Aorta (tissue), 5 donors: Measurements from ENCODE around the gene GAL3ST1. TPM values are rescaled to one million over a fixed set of nuclear protein-coding genes. Genes with fewer than 3 reads are reported as not detected.
"Not testable (repeated sequence)": the region's sequence is repeated elsewhere in the genome, so short reads cannot be mapped to it uniquely, and the experiment has no call there.

Source experiments
- ATAC-seq: fragments of 200-7000 bp; cut with Tn5 transposase; one replicate; pipeline ENCODE4 v1.9.1; 2022; ENCODE audit warnings: moderate library complexity; ENCODE audit not compliant: low FRiP score
- DNase-seq, 2 donors: peaks; one replicate each; pipeline ENCODE4 v3.0.0-alpha.2; 2020
- H3K27ac ChIP-seq, 2 donors: one replicate each; pipeline ENCODE4 v1.5.1; 2013; ENCODE audit warnings: low read length in 2 of 2, mild to moderate bottlenecking in 2 of 2, moderate library complexity in 2 of 2, control low read depth in 1 of 2, inconsistent platforms in 1 of 2, low read depth in 1 of 2
- H3K27me3 ChIP-seq, 2 donors: one replicate each; pipeline ENCODE4 v1.6.1; 2013; ENCODE audit warnings: control low read depth in 1 of 2, low read length in 1 of 2, mild to moderate bottlenecking in 1 of 2, moderate library complexity in 1 of 2; ENCODE audit not compliant: insufficient read depth in 2 of 2, control insufficient read depth in 1 of 2
- H3K36me3 ChIP-seq, 2 donors: one replicate each; pipeline ENCODE4 v1.6.1; 2013; ENCODE audit warnings: control low read depth in 1 of 2, low read length in 1 of 2, mild to moderate bottlenecking in 1 of 2; ENCODE audit not compliant: insufficient read depth in 2 of 2, control insufficient read depth in 1 of 2
- H3K4me1 ChIP-seq, 2 donors: one replicate each; pipeline ENCODE4 v1.6.1; 2013; ENCODE audit warnings: low read length in 2 of 2, control low read depth in 1 of 2, mild to moderate bottlenecking in 1 of 2, moderate library complexity in 1 of 2; ENCODE audit not compliant: insufficient read depth in 2 of 2, control insufficient read depth in 1 of 2
- H3K4me3 ChIP-seq, 2 donors: one replicate each; pipeline ENCODE4 v1.5.1; 2013; ENCODE audit warnings: low read length in 2 of 2, control low read depth in 1 of 2, mild to moderate bottlenecking in 1 of 2
- H3K9me3 ChIP-seq: one replicate; pipeline ENCODE4 v1.6.1; 2013; ENCODE audit warnings: mild to moderate bottlenecking, low read length; ENCODE audit not compliant: control insufficient read depth
- WGBS, 2 donors: extraction: QIAGEN DNeasy Blood & Tissue Kit; methylation state at CpG; one replicate each; pipeline ENCODE4 v1.1.7; 2013; 5-methylcytosine and 5-hydroxymethylcytosine counted together
- intact Hi-C, 2 donors: fragments of 100-400 bp; cut with DNase I; formaldehyde crosslinking; loops; one replicate each; pipeline versions ENCODE4 v1.14.2 to v1.15.0; 2022
- polyA plus RNA-seq, 2 donors: library from polyadenylated mRNA; stranded (reverse); fragments of 200-250 nt; gene quantifications; one replicate each; pipeline ENCODE4 v1.2.3, GENCODE V29; 2013
- total RNA-seq, 2 donors: library from RNA; stranded (reverse); fragmentation: NEBNext Ultra II Directional; extraction: Animal tissue kit (Norgen Biotek cat#: 25700); gene quantifications; one replicate each; pipeline ENCODE4 v1.2.1, GENCODE V29; 2021
- donor health status: healthy with polysubstance abuse.
- donor health status: Bipolar disorder and iron deficiency.
- donor health status: DM: no; HTN: no; CAD: no.
- donor health status: DM: no; HTN: no; CAD: no.
- donor health status: DM: yes; HTN: yes; CAD: no.

GAL3ST1 gene
- total and polyA plus RNA-seq, 4 donors = 1.2 to 9.3 (median 2.6) TPM

DNA sequence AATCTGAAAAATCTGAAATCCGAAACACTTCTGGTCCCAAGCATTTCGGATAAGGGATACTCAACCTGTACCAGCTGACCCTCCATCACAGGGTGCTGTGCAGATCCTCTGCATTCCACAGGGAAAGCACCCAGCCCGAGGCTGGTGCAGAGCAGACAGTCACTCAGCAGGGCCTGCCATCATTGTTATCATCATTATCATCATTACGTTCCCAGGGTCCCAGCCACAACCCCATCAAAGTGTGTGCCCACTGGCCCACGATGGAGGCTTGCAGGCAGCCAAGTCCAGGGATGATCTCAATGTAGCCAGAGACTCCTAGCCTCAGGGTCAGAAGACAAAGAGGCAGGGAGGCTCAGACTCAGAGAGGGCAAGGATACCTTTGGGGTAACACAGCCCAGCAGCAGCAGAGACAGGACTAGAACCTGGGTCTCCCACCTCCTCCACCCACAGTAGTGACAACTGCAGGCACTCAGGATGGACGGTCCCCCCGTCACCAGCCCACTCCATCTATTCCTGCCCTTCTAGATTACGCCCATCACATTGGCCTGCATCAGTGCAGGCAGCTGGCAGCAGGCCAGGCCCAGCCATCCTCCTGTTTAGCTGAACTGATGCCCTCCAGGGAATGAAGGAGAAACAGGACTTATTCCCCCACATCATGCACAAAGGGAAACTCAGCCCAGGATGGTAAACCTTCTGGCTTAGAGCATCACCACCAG lies 10.3 kb downstream of the GAL3ST1 start:
- H3K27me3 ChIP-seq = no peaks in the 10 kb centered on the region
- WGBS, 2 donors = 66 to 75% methylated on average over 8 of the region's 8 CpGs
- ATAC-seq = no peak

DNA sequence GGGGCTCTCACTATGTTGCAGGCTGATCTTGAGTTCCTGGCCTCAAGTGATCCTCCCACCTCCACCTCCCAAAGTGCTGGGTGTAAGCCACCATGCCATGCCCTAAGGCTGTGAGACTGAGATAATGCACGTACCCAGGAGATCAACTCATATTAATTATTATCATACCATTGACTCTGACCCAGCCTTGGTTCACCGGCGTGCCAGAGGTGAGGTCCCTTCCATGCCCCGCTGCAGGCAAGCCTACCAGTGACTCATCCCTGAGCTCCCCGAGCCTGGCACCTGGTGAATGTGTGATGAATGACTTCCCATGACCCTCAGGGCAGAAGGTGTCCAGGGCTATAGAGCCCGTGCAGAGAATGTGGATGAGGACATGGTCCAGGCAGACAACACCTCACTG lies 12.1 kb downstream of the GAL3ST1 start:
- Histone ChIP-seq H3K36me3 (no peaks in the 10 kb centered on the region), H3K4me1 (no peaks in the 10 kb centered on the region), H3K27me3 (no peaks in the 10 kb centered on the region), H3K4me3 (no peak overlapping the region), H3K27ac (no peak overlapping the region), H3K9me3 (no peaks in the 10 kb centered on the region)
- DNase-seq (no peak), ATAC-seq (no peak)
- WGBS, 2 donors = 83 to 84% methylated on average over 6 of the region's 6 CpGs
- intact Hi-C loops = no loop called here

More for the DNA sequence above, 10.3 kb downstream of the GAL3ST1 start:
- intact Hi-C loops = no loop called here
- no peaks in the 10 kb centered on the region for H3K36me3 ChIP-seq
- H3K4me1 ChIP-seq = no peaks in the 10 kb centered on the region
- no peak overlapping the region for H3K27ac ChIP-seq
- no peak for DNase-seq
- no peak overlapping the region for H3K4me3 ChIP-seq
- no peaks in the 10 kb centered on the region for H3K9me3 ChIP-seq

DNA sequence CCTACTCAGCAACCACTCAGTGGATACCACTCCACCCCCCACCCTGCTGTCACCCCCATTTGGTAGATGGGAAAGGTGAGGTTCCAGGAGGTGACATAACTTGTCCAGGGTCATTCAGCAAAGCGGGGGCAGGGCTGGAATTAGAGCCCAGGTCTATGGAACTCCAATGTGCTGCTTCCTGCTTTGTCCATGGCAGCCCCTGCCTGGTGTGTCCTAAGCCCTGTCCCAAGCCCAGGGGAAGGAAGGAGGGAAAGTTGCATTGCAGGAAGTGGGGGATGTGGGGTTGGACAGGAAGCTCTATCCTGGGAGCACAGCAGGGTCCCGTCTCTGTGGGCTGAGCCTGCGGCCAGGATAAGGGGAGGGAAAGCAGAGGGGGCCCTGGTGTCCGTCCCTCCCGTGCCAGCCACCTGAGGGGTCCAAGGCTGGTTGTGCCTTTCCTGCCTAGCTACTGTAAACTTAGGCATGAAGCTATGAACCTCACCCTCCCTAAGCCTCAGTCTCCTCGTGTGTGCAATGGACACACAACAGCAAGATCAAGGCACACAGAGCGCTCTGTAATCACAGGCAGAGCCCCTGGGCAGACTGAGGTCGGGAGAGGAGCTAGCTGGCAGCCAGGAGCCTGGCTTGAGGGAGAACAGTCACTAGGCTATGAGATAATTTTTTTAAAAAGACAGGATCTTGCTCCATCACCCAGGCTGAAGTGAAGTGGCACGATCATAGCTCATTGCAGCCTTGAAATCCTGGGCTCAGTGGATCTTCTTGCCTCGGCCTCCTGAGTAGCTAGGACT lies 12.9 kb downstream of the GAL3ST1 start:
- no peaks in the 10 kb centered on the region for H3K27me3 ChIP-seq
- H3K4me1 ChIP-seq = no peaks in the 10 kb centered on the region
- no peaks in the 10 kb centered on the region for H3K36me3 ChIP-seq
- no peak for DNase-seq
- H3K9me3 ChIP-seq = no peaks in the 10 kb centered on the region
- no peak for ATAC-seq
- H3K4me3 ChIP-seq = no peak overlapping the region
- 67 to 68% methylated on average over 10 of the region's 10 CpGs for WGBS, 2 donors
- H3K27ac ChIP-seq = no peak overlapping the region
- intact Hi-C loops = no loop called here

DNA sequence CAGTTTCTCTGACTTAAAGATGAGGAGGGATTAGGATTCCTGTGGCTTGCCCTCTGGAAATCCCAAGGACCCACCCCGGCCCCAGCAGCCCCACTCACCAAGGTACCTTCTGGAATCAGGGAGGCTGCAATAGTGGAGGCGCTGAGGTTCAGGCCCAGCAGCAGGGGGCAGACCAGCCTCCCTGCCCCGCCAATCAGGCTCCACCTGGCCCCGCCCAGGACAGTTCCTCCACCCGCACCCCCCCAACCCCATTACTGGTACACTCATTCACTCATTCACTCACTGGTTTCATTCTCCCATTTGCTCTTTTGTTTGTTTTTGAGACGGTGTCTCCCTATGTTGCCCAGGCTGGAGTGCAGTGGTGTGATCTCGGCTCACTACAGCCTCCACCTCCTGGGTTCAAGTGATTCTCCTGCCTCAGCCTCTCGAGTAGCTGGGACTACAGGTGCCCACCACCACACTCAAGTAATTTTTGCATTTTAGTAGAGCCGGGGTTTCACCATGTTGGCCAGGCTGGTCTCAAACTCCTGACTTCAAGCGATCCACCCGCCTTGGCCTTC lies 13.7 kb downstream of the GAL3ST1 start:
- H3K4me3 ChIP-seq, intact Hi-C loops, H3K27ac ChIP-seq, H3K36me3 ChIP-seq, H3K9me3 ChIP-seq, H3K4me1 ChIP-seq, DNase-seq, H3K27me3 ChIP-seq, ATAC-seq: not testable (repeated sequence)
- 86 to 88% methylated on average over 11 of the region's 11 CpGs for WGBS, 2 donors

DNA sequence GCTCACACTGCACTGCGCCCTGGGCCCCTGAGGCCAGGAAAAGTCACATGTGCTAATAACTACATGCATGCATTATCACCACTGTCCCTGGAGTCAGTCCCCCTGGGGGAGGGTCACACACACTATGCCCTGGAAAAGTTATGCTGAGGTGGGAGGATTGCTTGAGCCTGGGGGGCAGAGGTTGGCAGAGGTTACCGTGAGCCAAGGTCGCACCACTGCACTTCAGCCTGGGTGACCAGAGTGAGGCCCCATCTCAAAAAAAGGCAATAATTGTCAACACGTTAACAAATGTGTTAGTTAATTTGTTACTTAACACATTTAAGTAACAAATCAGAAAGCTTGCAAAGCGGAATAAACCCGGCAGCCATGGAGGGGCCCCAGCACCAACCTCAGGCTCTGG lies 14.6 kb downstream of the GAL3ST1 start:
- Histone ChIP-seq H3K4me1 (no peaks in the 10 kb centered on the region), H3K36me3 (no peaks in the 10 kb centered on the region), H3K9me3 (no peaks in the 10 kb centered on the region), H3K27me3 (no peaks in the 10 kb centered on the region), H3K4me3 (no peak overlapping the region), H3K27ac (no peak overlapping the region)
- intact Hi-C loops = no loop called here
- ATAC-seq (no peak), DNase-seq (no peak)
- 75 to 82% methylated on average over 6 of the region's 6 CpGs for WGBS, 2 donors

DNA sequence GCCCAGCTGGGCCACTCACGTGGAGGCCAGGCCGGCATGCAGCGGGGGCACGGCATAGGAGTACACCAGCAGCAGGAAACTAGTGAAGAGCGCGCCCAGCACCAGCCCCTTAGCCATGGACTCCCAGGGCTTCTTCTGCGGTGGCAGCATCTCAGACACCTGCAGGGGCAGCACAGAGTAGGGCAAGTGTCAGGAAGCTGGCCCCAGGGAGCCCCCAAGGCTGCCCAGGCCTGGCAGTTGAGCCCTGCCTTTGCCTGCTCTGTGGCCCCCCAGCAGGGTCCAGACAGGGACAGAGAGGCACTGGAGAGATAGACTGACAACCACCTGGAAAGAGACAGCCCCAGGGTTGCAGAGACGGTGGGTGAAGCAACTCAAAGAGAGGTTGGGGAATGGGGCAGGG lies 17.2 kb downstream of the GAL3ST1 start:
- no peak for DNase-seq
- Histone ChIP-seq H3K4me3 (no peak overlapping the region), H3K36me3 (no peaks in the 10 kb centered on the region), H3K4me1 (no peaks in the 10 kb centered on the region), H3K27ac (no peak overlapping the region), H3K27me3 (no peaks in the 10 kb centered on the region), H3K9me3 (no peaks in the 10 kb centered on the region)
- ATAC-seq = no peak
- WGBS, 2 donors = 84 to 92% methylated on average over 8 of the region's 8 CpGs
- intact Hi-C loops = no loop called here

DNA sequence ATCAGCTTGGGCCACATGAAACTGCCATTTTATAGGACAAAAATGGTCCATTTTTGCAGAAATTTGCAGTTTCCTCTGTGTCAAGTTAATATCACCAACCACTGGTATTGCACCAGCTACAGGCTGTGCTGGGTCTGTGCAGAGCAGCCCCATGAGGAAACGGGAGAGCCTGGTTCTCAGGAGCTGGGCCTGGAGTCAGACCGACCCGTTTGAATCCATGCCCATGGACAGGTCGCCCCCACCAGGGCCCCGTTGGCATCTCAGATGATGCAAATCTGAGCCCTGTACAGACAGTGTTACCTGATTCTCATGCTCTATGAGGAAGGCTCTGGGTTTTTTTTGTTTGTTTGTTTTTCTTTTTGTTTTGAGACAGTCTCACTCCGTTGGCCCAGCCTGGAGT lies 18.1 kb downstream of the GAL3ST1 start:
- no peaks in the 10 kb centered on the region for H3K4me1 ChIP-seq
- no peak overlapping the region for H3K27ac ChIP-seq
- no peaks in the 10 kb centered on the region for H3K36me3 ChIP-seq
- H3K4me3 ChIP-seq = no peak overlapping the region
- no peak for ATAC-seq
- H3K27me3 ChIP-seq = no peaks in the 10 kb centered on the region
- H3K9me3 ChIP-seq = no peaks in the 10 kb centered on the region
- no peak for DNase-seq
- intact Hi-C loops = no loop called here
- 70 to 73% methylated on average over 6 of the region's 6 CpGs for WGBS, 2 donors

DNA sequence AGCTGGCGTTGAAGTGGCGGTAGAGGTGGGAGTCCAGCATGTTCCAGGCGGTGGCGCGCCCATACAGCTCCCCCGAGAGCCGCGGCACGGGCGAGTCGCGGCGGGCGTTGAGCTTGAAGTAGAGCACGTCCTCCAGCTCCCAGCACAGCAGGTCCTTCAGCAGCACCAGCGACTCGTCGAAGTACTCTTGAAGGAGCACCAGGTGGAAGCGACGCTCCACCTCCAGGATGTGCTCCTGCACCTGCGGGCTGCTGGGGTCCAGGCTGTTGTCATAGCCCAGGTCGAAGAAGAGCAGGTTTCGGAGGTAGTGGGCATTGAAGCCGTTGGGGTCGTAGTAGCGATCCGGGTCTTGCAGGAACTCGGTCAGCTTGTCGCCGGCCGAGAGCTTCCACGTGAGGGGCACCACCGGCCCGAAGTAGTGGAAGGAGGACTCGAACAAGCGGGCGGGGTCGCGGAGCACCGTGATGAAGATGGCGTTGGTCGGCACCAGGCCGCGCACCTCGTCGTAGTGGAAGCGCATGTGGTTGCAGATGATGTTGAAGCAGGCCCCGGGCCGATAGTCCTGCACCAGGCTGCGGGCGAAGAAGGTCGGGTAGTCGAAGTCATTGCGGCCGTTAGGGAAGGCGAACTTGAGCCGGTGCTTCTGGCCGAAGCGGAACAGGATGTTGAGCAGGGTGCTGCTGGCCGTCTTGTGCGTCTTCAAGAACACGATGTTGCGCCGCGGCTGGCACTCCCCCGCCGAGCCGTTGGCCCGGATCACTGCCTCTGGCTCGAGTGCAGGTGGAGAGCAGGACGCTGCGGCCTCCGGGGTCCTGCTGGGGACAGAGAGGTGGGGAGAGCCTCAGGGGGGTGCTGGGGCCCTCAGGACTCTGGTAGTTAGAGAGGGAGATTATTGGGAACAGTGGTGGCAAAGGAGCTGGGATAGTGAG lies 18.9 kb downstream of the GAL3ST1 start:
- H3K27ac ChIP-seq = no peak overlapping the region
- H3K9me3 ChIP-seq = no peaks in the 10 kb centered on the region
- intact Hi-C loops = no loop called here
- ATAC-seq = no peak
- no peaks in the 10 kb centered on the region for H3K4me1 ChIP-seq
- H3K27me3 ChIP-seq = no peaks in the 10 kb centered on the region
- 96% methylated on average over 73 of the region's 73 CpGs for WGBS, 2 donors
- H3K4me3 ChIP-seq = no peak overlapping the region
- DNase-seq = peak in 1 of 2 donors; percentile 77
- H3K36me3 ChIP-seq = no peaks in the 10 kb centered on the region
